HCT116 (cell line): Measurements from ENCODE around the gene RPS6KA1. TPM values are rescaled to one million over a fixed set of nuclear protein-coding genes. Genes with fewer than 3 reads are reported as not detected.

Source experiments
- ATAC-seq: fragments of 200-7000 bp; cut with Tn5 transposase; 2 replicates; pipeline ENCODE4 v1.9.1; 2020; ENCODE audit warnings: mild to moderate bottlenecking, moderate library complexity
- BruUV-seq: library from RNA; stranded (reverse); fragments of 400-500 nt; replicated peaks from 2 replicates; lab custom pipeline; 2021; lab: Mats Ljungman, UMichigan
- CTCF ChIA-PET: fragments of 300-600 bp; sonication (Branson Sonifier 250); formaldehyde crosslinking; loops from one replicate; lab custom pipeline; 2021; ENCODE audit warnings: antibody characterized with exemption; lab: Charles Lee
- POLR2A ChIA-PET: fragments of 300-600, 350-600 bp; sonication (Branson Sonifier 250); formaldehyde crosslinking; loops from one replicate; lab custom pipeline; 2021; ENCODE audit warnings: antibody characterized with exemption; lab: Charles Lee
- RAD21 ChIA-PET, 2 experiments: fragments of 300-600 bp; sonication (Branson Sonifier 250); formaldehyde crosslinking; loops; one replicate each; lab custom pipeline; 2023; ENCODE audit warnings: low total read pairs in 2 of 2; ENCODE audit not compliant: uncharacterized antibody in 2 of 2, unreplicated experiment in 2 of 2, low non-redundant PET in 1 of 2; lab: Charles Lee
- DNase-seq: peaks from one replicate; pipeline ENCODE4 v3.0.0-alpha.2; 2010; ENCODE audit warnings: low read depth, low spot score
- H2AFZ ChIP-seq: fragments of 200-600 bp; shearing (Covaris generic), sonication (generic); 2 replicates; pipeline ENCODE4 v1.6.1; 2017; ENCODE audit warnings: low read depth, mixed run types, mixed read lengths, antibody characterized with exemption, low read length; ENCODE audit not compliant: poor library complexity, severe bottlenecking
- H3K27ac ChIP-seq: 2 replicates; pipeline ENCODE4 v1.5.1; 2012; ENCODE audit warnings: low read depth, low read length
- H3K27me3 ChIP-seq: fragments of 200-600 bp; sonication (generic); 2 replicates; pipeline ENCODE4 v1.6.1; 2016; ENCODE audit warnings: mixed run types, low read length, mixed read lengths; ENCODE audit not compliant: insufficient read depth
- H3K36me3 ChIP-seq, 2 experiments: fragments of 200-500 bp in 1 of 2; fragments of 200-600 bp in 1 of 2; sonication (Bioruptor generic) in 1 of 2; sonication (generic) in 1 of 2; 2 replicates each; pipeline versions ENCODE4 v1.5.1 to v1.6.1; 2014 to 2016; ENCODE audit warnings: low read length in 2 of 2, inconsistent platforms in 1 of 2, mixed read lengths in 1 of 2, mixed run types in 1 of 2; ENCODE audit not compliant: insufficient read depth in 2 of 2, control insufficient read depth in 1 of 2
- H3K4me1 ChIP-seq, 2 experiments: fragments of 200-600 bp in 1 of 2; sonication (generic) in 1 of 2; 2 replicates each; pipeline versions ENCODE4 v1.5.1 to v1.6.1; 2012 to 2017; ENCODE audit warnings: low read length in 2 of 2, inconsistent platforms in 1 of 2, mild to moderate bottlenecking in 1 of 2, mixed read lengths in 1 of 2, mixed run types in 1 of 2, moderate library complexity in 1 of 2; ENCODE audit not compliant: insufficient read depth in 2 of 2, control insufficient read depth in 1 of 2
- H3K4me2 ChIP-seq: fragments of 200-600 bp; sonication (generic); 2 replicates; pipeline ENCODE4 v1.6.1; 2017; ENCODE audit warnings: mixed run types, low read length, mixed read lengths
- H3K4me3 ChIP-seq, 2 experiments: fragments of 200-600 bp in 1 of 2; sonication (generic) in 1 of 2; replicated peaks in 1 of 2; 2 replicates each; pipeline ENCODE4 v1.5.1; 2011 to 2016; ENCODE audit warnings: low read length in 2 of 2, control low read depth in 1 of 2, low read depth in 1 of 2, mild to moderate bottlenecking in 1 of 2, mixed read lengths in 1 of 2, mixed run types in 1 of 2
- H3K79me2 ChIP-seq: fragments of 200-600 bp; sonication (generic); 2 replicates; pipeline ENCODE4 v1.6.1; 2017; ENCODE audit warnings: mild to moderate bottlenecking, mixed run types, low read length, moderate library complexity, mixed read lengths; ENCODE audit not compliant: insufficient read depth
- H3K9ac ChIP-seq: fragments of 200-600 bp; sonication (generic); 2 replicates; pipeline ENCODE4 v1.6.1; 2016; ENCODE audit warnings: low read length, mixed read lengths
- H3K9me2 ChIP-seq: fragments of 200-600 bp; sonication (generic), shearing (Covaris generic); 2 replicates; pipeline ENCODE4 v1.6.1; 2017; ENCODE audit warnings: mixed run types, mild to moderate bottlenecking, moderate library complexity; ENCODE audit not compliant: insufficient read depth
- H3K9me3 ChIP-seq, 2 experiments: fragments of 200-500 bp in 1 of 2; fragments of 200-600 bp in 1 of 2; sonication (Bioruptor generic) in 1 of 2; sonication (generic) in 1 of 2; 2 replicates each; pipeline ENCODE4 v1.6.1; 2014 to 2017; ENCODE audit warnings: low read length in 2 of 2, mixed read lengths in 2 of 2, inconsistent platforms in 1 of 2, low read depth in 1 of 2, mild to moderate bottlenecking in 1 of 2, mixed run types in 1 of 2, moderate library complexity in 1 of 2; ENCODE audit not compliant: control insufficient read depth in 1 of 2, insufficient read depth in 1 of 2
- H4K20me1 ChIP-seq: fragments of 200-600 bp; sonication (generic), shearing (Covaris generic); 2 replicates; pipeline ENCODE4 v1.6.1; 2017; ENCODE audit warnings: mixed run types, mild to moderate bottlenecking, moderate library complexity; ENCODE audit not compliant: insufficient read depth
- CBX3 ChIP-seq: IDR thresholded peaks from 2 replicates; pipeline ENCODE4 v1.6.1; 2012; ENCODE audit warnings: low read depth
- EGR1 ChIP-seq: IDR thresholded peaks from 2 replicates; pipeline ENCODE4 v1.6.1; 2012; ENCODE audit warnings: low read depth
- ELF1 ChIP-seq: IDR thresholded peaks from 2 replicates; pipeline ENCODE4 v1.6.1; 2012; ENCODE audit warnings: low read depth, borderline replicate concordance
- FOSL1 ChIP-seq: IDR thresholded peaks from 2 replicates; pipeline ENCODE4 v1.6.1; 2012; ENCODE audit warnings: low read depth
- JUND ChIP-seq: IDR thresholded peaks from 2 replicates; pipeline ENCODE4 v1.6.1; 2012
- POLR2A ChIP-seq: IDR thresholded peaks from 2 replicates; pipeline ENCODE4 v1.7.0; 2011; ENCODE audit warnings: borderline replicate concordance; ENCODE audit not compliant: insufficient read depth, insufficient read length; ENCODE audit errors: extremely low read depth
- RAD21 ChIP-seq: IDR thresholded peaks from 2 replicates; pipeline ENCODE4 v1.6.1; 2012; ENCODE audit warnings: low read depth, mild to moderate bottlenecking
- SP1 ChIP-seq: IDR thresholded peaks from 2 replicates; pipeline ENCODE4 v1.6.1; 2012; ENCODE audit warnings: low read depth
- SRF ChIP-seq: IDR thresholded peaks from 2 replicates; pipeline ENCODE4 v1.6.1; 2012; ENCODE audit warnings: low read depth
- YY1 ChIP-seq: IDR thresholded peaks from 2 replicates; pipeline ENCODE4 v1.6.1; 2011; ENCODE audit warnings: low read length, low read depth, moderate library complexity, mild to moderate bottlenecking; ENCODE audit not compliant: insufficient replicate concordance; ENCODE audit errors: extremely low read depth
- ZFX ChIP-seq: fragments of 450-650 bp; IDR thresholded peaks from 2 replicates; pipeline ENCODE4 v1.6.1; 2017
- ZNF274 ChIP-seq: fragments of 200-500 bp; sonication (Bioruptor generic); IDR thresholded peaks from 2 replicates; pipeline ENCODE4 v1.6.1; 2014; ENCODE audit warnings: mild to moderate bottlenecking, low read depth, low read length, inconsistent platforms
- intact Hi-C: fragments of 100-400 bp; cut with micrococcal nuclease; formaldehyde crosslinking; loops from 2 replicates; pipeline ENCODE4 v1.10.0; 2022
- total RNA-seq: library from RNA; stranded (reverse); gene quantifications from one replicate; pipeline ENCODE4 v1.2.1, GENCODE V29; 2021; ENCODE audit not compliant: unreplicated experiment

RPS6KA1 gene
- total RNA-seq, 1 experiment from 2014 or later: 47.0 TPM

GRCh38 chr1:26531651-26532131 is 2.1 kb downstream of the RPS6KA1 start:
- H3K9ac ChIP-seq: peak overlapping the region; percentile 89
- H3K4me3 ChIP-seq: peak overlapping the region; percentile 74 to 96
- peak overlapping the region; percentile 92 for H3K4me2 ChIP-seq
- H4K20me1 ChIP-seq: no peaks in the 10 kb centered on the region; the same call in 1 of the 2 replicates
- no TSS peak for BruUV-seq
- H3K79me2 ChIP-seq: peaks cover 54% of the 10 kb centered on the region
- peaks cover 12 to 33% of the 10 kb centered on the region in 2 experiments for H3K4me1 ChIP-seq
- H3K36me3 ChIP-seq: no peaks in the 10 kb centered on the region
- H3K27ac ChIP-seq: peak overlapping the region; percentile 85
- H3K9me2 ChIP-seq: no peaks in the 10 kb centered on the region
- TF ChIP-seq SP1 (no peak), RAD21 (no peak), EGR1 (no peak), ZFX (no peak), YY1 (no peak), ZNF274 (no peak), ELF1 (no peak), CBX3 (no peak), SRF (no peak), POLR2A (no peak)
- no peaks in the 10 kb centered on the region for H3K27me3 ChIP-seq
- H2AFZ ChIP-seq: no peak overlapping the region
- no peak for DNase-seq
- H3K9me3 ChIP-seq: no peaks in the 10 kb centered on the region
- intact Hi-C loops: loop anchor here (2.0 kb wide), 1 partner anchor 31 kb away; no protein-coding TSS in a partner anchor
- ChIA-PET CTCF (interaction anchor here (1.3 kb wide), 1 partner anchor 32 kb away, joined by 5 read pairs; no protein-coding TSS in a partner anchor), RAD21 (no interaction called here), POLR2A (interaction anchor here (1.0 kb wide), 1 partner anchor 31 kb away, joined by 3 read pairs; no protein-coding TSS in a partner anchor)
- ATAC-seq: no peak

DNA sequence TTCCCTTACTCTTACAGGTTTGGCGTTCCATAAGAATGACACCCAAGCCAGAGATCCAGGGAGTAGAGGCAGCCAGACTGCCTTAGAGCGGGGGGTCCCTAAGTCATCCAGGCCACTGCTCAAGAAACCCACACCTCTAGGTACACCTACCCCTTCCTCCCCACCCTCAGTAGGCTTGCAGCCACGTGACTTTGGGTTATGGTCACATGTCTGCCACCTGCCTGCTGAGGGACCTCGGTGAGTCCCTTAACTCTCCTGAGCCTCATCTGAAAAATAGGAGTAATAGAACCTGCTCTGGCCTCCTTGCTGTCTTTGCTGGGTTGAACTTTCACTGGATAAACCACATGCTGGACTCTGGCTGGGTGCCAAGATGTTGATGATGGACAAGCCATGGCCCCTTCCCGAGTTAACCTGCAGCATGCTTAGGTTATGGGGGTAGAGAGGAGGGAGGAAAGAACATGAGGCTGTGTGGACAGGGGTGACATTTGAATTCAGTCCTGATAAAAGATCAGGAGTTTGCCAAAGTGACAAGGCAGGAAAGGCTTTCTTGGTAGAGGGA is 4.5 kb downstream of the RPS6KA1 start:
- Histone ChIP-seq H3K36me3 (peaks cover 3 to 5% of the 10 kb centered on the region in 2 experiments; a peak in 1 of 4 replicates), H2AFZ (no peak overlapping the region), H3K4me1 (peaks cover 12 to 24% of the 10 kb centered on the region in 2 experiments), H3K9ac (no peak overlapping the region), H3K4me2 (no peak overlapping the region), H3K79me2 (peaks cover 54% of the 10 kb centered on the region), H3K27me3 (no peaks in the 10 kb centered on the region), H3K4me3 (no peak overlapping the region), H4K20me1 (no peaks in the 10 kb centered on the region; the same call in 1 of the 2 replicates), H3K9me2 (no peaks in the 10 kb centered on the region), H3K9me3 (no peaks in the 10 kb centered on the region), H3K27ac (no peak overlapping the region)
- ChIA-PET POLR2A (no interaction called here), CTCF (no interaction called here), RAD21 (no interaction called here)
- no peak for DNase-seq
- BruUV-seq: no TSS peak
- intact Hi-C loops: no loop called here
- ATAC-seq: no peak
- TF ChIP-seq POLR2A: no peak
- no peak for TF ChIP-seq JUND
- TF ChIP-seq FOSL1: no peak
